Erythroblast (primary cell): ENCODE results near the gene DNAJA2.

Source experiments
- GATA1 ChIP-seq: IDR thresholded peaks from 2 replicates; pipeline ENCODE4 v1.6.1; 2011; ENCODE audit warnings: low read depth, mild to moderate bottlenecking, control low read depth, low read length, moderate library complexity
- POLR2A ChIP-seq: IDR thresholded peaks from 2 replicates; pipeline ENCODE4 v1.6.1; 2011; ENCODE audit warnings: mild to moderate bottlenecking, low read length

GRCh38 chr16:46918400-46918799, 55.1 kb downstream of the DNAJA2 start:
- TF ChIP-seq POLR2A = no peak
- no peak for TF ChIP-seq GATA1
